T-cell (primary cell): ENCODE data around the gene TUBGCP6. TPM values are rescaled to one million over a fixed set of nuclear protein-coding genes. Genes with fewer than 3 reads are reported as not detected.

ENCODE experiments used
- ATAC-seq, 4 experiments: fragments of 200-7000 bp in 3 of 4; fragments of 150-1000 bp in 1 of 4; cut with Tn5 transposase; replicated peaks in 1 of 4; 1 replicate in 3 of 4; 2 replicates in 1 of 4; pipeline ENCODE4 v1.10.0; 2021; ENCODE audit warnings: moderate library complexity in 3 of 4, mild to moderate bottlenecking in 2 of 4, moderate number of reproducible peaks in 1 of 4
- CTCF ChIA-PET, 2 donors: fragments of 300-600 bp; sonication (Branson Sonifier 250); formaldehyde crosslinking; loops; one replicate each; lab custom pipeline; 2022; ENCODE audit warnings: antibody characterized with exemption in 2 of 2; lab: Charles Lee
- POLR2A ChIA-PET, 2 donors: fragments of 300-600 bp; sonication (Branson Sonifier 250); formaldehyde crosslinking; loops; one replicate each; lab custom pipeline; 2022; ENCODE audit warnings: antibody characterized with exemption in 2 of 2; lab: Charles Lee
- DNase-seq, 35 experiments: peaks; one replicate each; pipeline versions ENCODE4 v3.0.0 to v3.0.0-alpha.2; 2013 to 2023
- H3K27ac ChIP-seq: one replicate; pipeline ENCODE4 v1.5.1; 2013; ENCODE audit warnings: low read length
- H3K27me3 ChIP-seq, 2 experiments: replicated peaks in 1 of 2; 1 replicate in 1 of 2; 2 replicates in 1 of 2; pipeline versions ENCODE4 v1.6.1 to v1.7.0; 2013; ENCODE audit warnings: low read length in 1 of 2, mixed read lengths in 1 of 2; ENCODE audit not compliant: control insufficient read depth in 2 of 2, insufficient read depth in 2 of 2; ENCODE audit errors: extremely low read depth in 1 of 2
- H3K36me3 ChIP-seq, 2 donors: 1 replicate in 1 of 2; 2 replicates in 1 of 2; pipeline versions ENCODE4 v1.6.1 to v1.7.0; 2013; ENCODE audit warnings: low read length in 1 of 2; ENCODE audit not compliant: control insufficient read depth in 2 of 2, insufficient read depth in 1 of 2; ENCODE audit errors: extremely low read depth in 1 of 2
- H3K4me1 ChIP-seq, 2 experiments: 1 replicate in 1 of 2; 2 replicates in 1 of 2; pipeline versions ENCODE4 v1.6.1 to v1.7.0; 2013; ENCODE audit warnings: low read length in 2 of 2, mixed read lengths in 1 of 2; ENCODE audit not compliant: insufficient read depth in 2 of 2, control insufficient read depth in 1 of 2; ENCODE audit errors: extremely low read depth in 1 of 2
- H3K4me3 ChIP-seq, 2 donors: 1 replicate in 1 of 2; 2 replicates in 1 of 2; pipeline versions ENCODE4 v1.5.1 to v1.7.0; 2013; ENCODE audit warnings: mild to moderate bottlenecking in 2 of 2, low read length in 1 of 2, moderate library complexity in 1 of 2; ENCODE audit not compliant: control insufficient read depth in 1 of 2; ENCODE audit errors: extremely low read depth in 1 of 2
- H3K9me3 ChIP-seq: 2 replicates; pipeline ENCODE4 v1.7.0; 2013
- H3K27ac Mint-ChIP-seq, 2 donors: one replicate each; pipeline ENCODE4 v1.8.0; 2020 to 2021; ENCODE audit warnings: mild to moderate bottlenecking in 2 of 2, mixed read lengths in 2 of 2
- H3K27me3 Mint-ChIP-seq, 2 donors: one replicate each; pipeline ENCODE4 v1.8.0; 2021 to 2022; ENCODE audit warnings: mixed read lengths in 2 of 2
- H3K36me3 Mint-ChIP-seq: one replicate; pipeline ENCODE4 v1.8.0; 2021; ENCODE audit warnings: mixed read lengths
- H3K4me1 Mint-ChIP-seq, 3 donors: one replicate each; pipeline ENCODE4 v1.8.0; 2020 to 2022; ENCODE audit warnings: mixed read lengths in 3 of 3, mild to moderate bottlenecking in 1 of 3
- H3K4me3 Mint-ChIP-seq, 3 donors: one replicate each; pipeline ENCODE4 v1.8.0; 2020 to 2022; ENCODE audit warnings: mild to moderate bottlenecking in 3 of 3, mixed read lengths in 3 of 3, moderate library complexity in 3 of 3
- H3K9me3 Mint-ChIP-seq, 3 donors: one replicate each; pipeline ENCODE4 v1.8.0; 2020 to 2022; ENCODE audit warnings: mixed read lengths in 3 of 3
- WGBS: methylation state at CpG from one replicate; pipeline ENCODE4 v1.1.5; 2013; ENCODE audit warnings: missing lambda C conversion rate; ENCODE audit not compliant: insufficient coverage; 5-methylcytosine and 5-hydroxymethylcytosine counted together
- total RNA-seq, 35 experiments: library from RNA in 6 of 35; stranded (reverse) in 6 of 35; fragments of 120-200 nt in 1 of 35; gene quantifications; one replicate each; pipeline versions ENCODE4 v1.2.1 to v1.2.4 and lab custom pipeline; 2013 to 2026

The TUBGCP6 gene
- total RNA-seq, 5 donors from 2014 or later (not counting 1 experiment from before 2014, with no cell fraction given): 129 to 144 (median 132) TPM

GRCh38 chr22:50178471-50178864 is 66.4 kb downstream of the TUBGCP6 start:
- Mint-ChIP-seq H3K4me1 (peaks cover 2 to 7% (median 4%) of the 10 kb centered on the region in 3 donors), H3K4me3 (no peak overlapping the region), H3K27ac (no peak overlapping the region), H3K27me3 (peaks cover 5 to 11% of the 10 kb centered on the region in 2 donors), H3K9me3 (no peaks in the 10 kb centered on the region), H3K36me3 (no peaks in the 10 kb centered on the region)
- no peak overlapping the region for H3K4me3 ChIP-seq
- DNase-seq (no peak), ATAC-seq (no peak)
- ChIA-PET POLR2A (no interaction called here), CTCF (no interaction called here)
- WGBS: 91% methylated on average over 17 of the region's 22 CpGs
- H3K4me1 ChIP-seq: peaks cover 0 to 5% of the 10 kb centered on the region in 2 experiments
- H3K27me3 ChIP-seq: peaks cover 0 to 38% of the 10 kb centered on the region in 2 experiments
- no peaks in the 10 kb centered on the region for H3K36me3 ChIP-seq
- H3K27ac ChIP-seq: no peak overlapping the region
- no peaks in the 10 kb centered on the region for H3K9me3 ChIP-seq

GRCh38 chr22:50177537-50178470 is 67.0 kb downstream of the TUBGCP6 start:
- Mint-ChIP-seq H3K9me3 (no peaks in the 10 kb centered on the region), H3K4me3 (no peak overlapping the region), H3K27ac (no peak overlapping the region), H3K27me3 (peaks cover 5 to 17% of the 10 kb centered on the region in 2 donors), H3K4me1 (peaks cover 2 to 7% (median 4%) of the 10 kb centered on the region in 3 donors), H3K36me3 (no peaks in the 10 kb centered on the region)
- ChIA-PET CTCF (no interaction called here), POLR2A (no interaction called here)
- no peaks in the 10 kb centered on the region for H3K9me3 ChIP-seq
- WGBS: 89% methylated on average over 70 of the region's 98 CpGs
- no peaks in the 10 kb centered on the region for H3K36me3 ChIP-seq
- ATAC-seq (no peak), DNase-seq (no peak)
- peaks cover 0 to 4% of the 10 kb centered on the region in 2 experiments for H3K4me1 ChIP-seq
- H3K27me3 ChIP-seq: peaks cover 0 to 42% of the 10 kb centered on the region in 2 experiments
- H3K27ac ChIP-seq: no peak overlapping the region
- no peak overlapping the region for H3K4me3 ChIP-seq

GRCh38 chr22:50176850-50177536 is 67.8 kb downstream of the TUBGCP6 start:
- peaks cover 0 to 4% of the 10 kb centered on the region in 2 experiments for H3K4me1 ChIP-seq
- POLR2A ChIA-PET: no interaction called here
- CTCF ChIA-PET: no interaction called here

GRCh38 chr22:50175921-50176849 is 68.6 kb downstream of the TUBGCP6 start:
- H3K36me3 ChIP-seq: no peaks in the 10 kb centered on the region
- H3K4me3 ChIP-seq: no peak overlapping the region
- H3K4me1 Mint-ChIP-seq: peaks cover 2 to 7% (median 5%) of the 10 kb centered on the region in 3 donors
- H3K27me3 ChIP-seq: peaks cover 0 to 56% of the 10 kb centered on the region in 2 experiments
- no peak for DNase-seq
- H3K4me1 ChIP-seq: peaks cover 0 to 4% of the 10 kb centered on the region in 2 experiments
- H3K36me3 Mint-ChIP-seq: no peaks in the 10 kb centered on the region
- no peak overlapping the region for H3K27ac ChIP-seq
- no peaks in the 10 kb centered on the region for H3K9me3 ChIP-seq
- H3K27me3 Mint-ChIP-seq: peaks cover 9 to 32% of the 10 kb centered on the region in 2 donors
- ATAC-seq: no peak
- ChIA-PET POLR2A (no interaction called here), CTCF (no interaction called here)
- H3K9me3 Mint-ChIP-seq: no peaks in the 10 kb centered on the region
- WGBS: 79% methylated on average over 17 of the region's 27 CpGs
- no peak overlapping the region for H3K27ac Mint-ChIP-seq
- H3K4me3 Mint-ChIP-seq: no peak overlapping the region

More at GRCh38 chr22:50176850-50177536, 67.8 kb downstream of the TUBGCP6 start:
- no peaks in the 10 kb centered on the region for H3K36me3 Mint-ChIP-seq
- peaks cover 9 to 25% of the 10 kb centered on the region in 2 donors for H3K27me3 Mint-ChIP-seq
- Histone ChIP-seq H3K36me3 (no peaks in the 10 kb centered on the region), H3K27ac (no peak overlapping the region), H3K9me3 (no peaks in the 10 kb centered on the region), H3K4me3 (no peak overlapping the region), H3K27me3 (peaks cover 0 to 48% of the 10 kb centered on the region in 2 experiments)
- no peaks in the 10 kb centered on the region for H3K9me3 Mint-ChIP-seq
- DNase-seq (no peak), ATAC-seq (no peak)
- H3K27ac Mint-ChIP-seq: no peak overlapping the region
- H3K4me3 Mint-ChIP-seq: no peak overlapping the region
- peaks cover 2 to 7% (median 4%) of the 10 kb centered on the region in 3 donors for H3K4me1 Mint-ChIP-seq
- 97% methylated on average over 73 of the region's 76 CpGs for WGBS

- no peak overlapping the region for H3K4me3 Mint-ChIP-seq
- ChIA-PET CTCF (no interaction called here), POLR2A (no interaction called here)
- DNase-seq: no peak
- no peaks in the 10 kb centered on the region for H3K36me3 Mint-ChIP-seq
- 91% methylated on average over 4 of the region's 6 CpGs for WGBS
- Histone ChIP-seq H3K27me3 (peaks cover 0 to 53% of the 10 kb centered on the region in 2 experiments), H3K27ac (no peak overlapping the region), H3K9me3 (no peaks in the 10 kb centered on the region), H3K36me3 (no peaks in the 10 kb centered on the region), H3K4me1 (peaks cover 0 to 4% of the 10 kb centered on the region in 2 experiments), H3K4me3 (no peak overlapping the region)
- no peaks in the 10 kb centered on the region for H3K9me3 Mint-ChIP-seq
- H3K4me1 Mint-ChIP-seq: peaks cover 4 to 8% (median 7%) of the 10 kb centered on the region in 3 donors
- H3K27ac Mint-ChIP-seq: no peak overlapping the region
- ATAC-seq: no peak
- peaks cover 12 to 35% of the 10 kb centered on the region in 2 donors for H3K27me3 Mint-ChIP-seq
These were observed 69.7 kb downstream of the TUBGCP6 start for GRCh38 chr22:50175191-50175461.
